Measurements from ENCODE around the gene CACFD1. TPM values are rescaled to one million over a fixed set of nuclear protein-coding genes. Genes with fewer than 3 reads are reported as not detected.

The CACFD1 gene
- total and polyA plus RNA-seq, 9 of the 15 experiments (the other 6 are each of a cell fraction or from before 2014, with no cell fraction given): 0.11 to 1.4 (median 1.1) TPM; not detected in 2

- peak; percentile 93 for TF ChIP-seq ETV1 (tag; conservative IDR thresholded peaks at IDR 0.05; ENCODE audit: low read depth)
- peak; percentile 90 for TF ChIP-seq ESRRA (IDR thresholded peaks at IDR 0.05; ENCODE audit: borderline replicate concordance, low read depth)
- no peak for TF ChIP-seq STAT6 (CRISPR knock-in tag; IDR thresholded peaks at IDR 0.05)
- TF ChIP-seq HOXB6 (CRISPR knock-in tag; IDR thresholded peaks at IDR 0.05; ENCODE audit: borderline replicate concordance): no peak
- TF ChIP-seq KAT8 (IDR thresholded peaks at IDR 0.05; ENCODE audit: low read depth): peak; percentile 77; the same call in 1 of the 2 replicates
- no peak for TF ChIP-seq ARHGAP35 (IDR thresholded peaks at IDR 0.05; ENCODE audit: partially characterized antibody)
- TF ChIP-seq ZNF609 (CRISPR knock-in tag; IDR thresholded peaks at IDR 0.05; ENCODE audit: borderline replicate concordance): no peak
- peak; percentile 86 to 88 for TF ChIP-seq NRF1 (conservative IDR thresholded peaks at IDR 0.05 in 1 of 2, IDR thresholded peaks at IDR 0.05 in 1 of 2)
- no peak for TF ChIP-seq CEBPZ (IDR thresholded peaks at IDR 0.05; ENCODE audit: borderline replicate concordance, low read depth, low read length)
- TF ChIP-seq BDP1 (IDR thresholded peaks at IDR 0.05; ENCODE audit: insufficient read depth, insufficient read length): no peak
- TF ChIP-seq MTA1 (IDR thresholded peaks at IDR 0.05; ENCODE audit: borderline replicate concordance): peak; percentile 56; the same call in 1 of the 2 replicates
- TF ChIP-seq ETV6 (IDR thresholded peaks at IDR 0.05; ENCODE audit: borderline replicate concordance in 1 of 2, low read depth in 2 of 2, low read length in 1 of 2): no peak
- no peak for TF ChIP-seq ETV6 (CRISPR knock-in tag; IDR thresholded peaks at IDR 0.05; ENCODE audit: borderline replicate concordance)
- TF ChIP-seq NR2C2 (CRISPR knock-in tag; IDR thresholded peaks at IDR 0.05): peak; percentile 87
- peak; percentile 98 for TF ChIP-seq NR2C2 (tag; IDR thresholded peaks at IDR 0.05)
- TF ChIP-seq CREM (IDR thresholded peaks at IDR 0.05; ENCODE audit: low read depth): peak; percentile 67; the same call in 1 of the 2 replicates
Measured at GRCh38 chr9:133417541-133418461, 42.0 kb upstream of the CACFD1 start, which contains the start of gene REXO4 (continued).
